HG03342 (cell line): ENCODE results near the gene EPC1.

Source experiments
- ATAC-seq: cut with Tn5 transposase; IDR thresholded peaks from one replicate; pipeline ENCODE4 v1.9.1; 2021; ENCODE audit warnings: mild to moderate bottlenecking, moderate library complexity; ENCODE audit not compliant: unreplicated experiment

EPC1 gene

DNA sequence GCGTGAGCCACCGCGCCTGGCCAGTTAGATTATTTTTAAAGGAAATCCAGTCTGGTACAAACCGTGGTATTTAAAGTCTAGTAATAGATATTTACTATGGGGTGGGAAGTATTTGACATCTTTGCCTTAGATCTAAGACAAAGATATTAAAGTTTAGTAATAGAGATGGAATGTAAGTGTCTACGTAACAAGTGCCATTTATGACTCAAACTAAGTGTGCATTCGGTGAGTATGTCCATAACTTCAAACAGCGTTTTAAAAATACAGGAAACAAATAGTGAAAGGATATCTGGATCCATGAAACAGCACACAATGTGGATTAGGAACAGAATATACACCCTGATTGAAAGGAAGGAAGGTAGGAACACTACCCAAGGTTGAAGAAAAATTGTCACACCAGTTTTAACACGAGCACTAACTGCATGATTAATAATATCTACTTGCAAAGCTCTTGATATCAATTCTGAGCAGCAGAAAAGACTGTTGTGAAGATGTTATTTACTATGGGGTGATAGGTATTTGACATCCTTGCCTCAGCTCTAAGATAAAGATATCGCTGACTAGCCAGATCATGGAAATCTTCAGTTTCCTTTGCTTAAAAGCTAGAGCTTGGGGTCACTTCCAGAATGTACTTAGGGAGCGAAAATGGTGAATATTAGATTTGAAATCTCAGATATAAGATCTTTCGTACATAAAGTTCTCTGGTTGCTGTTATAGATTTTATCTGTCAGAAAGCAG, 48.7 kb downstream of the EPC1 start:
- ATAC-seq = no peak

DNA sequence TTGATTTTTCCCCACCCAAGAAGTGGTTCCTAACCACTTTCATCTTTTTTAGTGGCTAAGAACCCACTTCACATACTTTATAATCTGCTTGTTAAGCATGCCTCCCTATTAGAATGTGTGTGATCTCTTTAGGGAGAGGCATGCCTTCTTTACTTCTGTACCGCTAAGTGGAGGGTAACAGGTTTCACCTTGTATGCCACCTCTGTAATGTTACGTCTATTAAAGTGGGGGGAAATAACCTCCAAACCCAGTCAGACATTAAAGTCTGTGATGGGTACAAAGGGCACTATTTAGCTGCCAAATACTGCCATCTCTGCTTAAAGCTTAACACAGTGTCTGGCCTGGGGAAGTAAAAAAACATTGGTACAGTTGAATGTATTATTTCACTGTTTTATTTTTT, 51.9 kb downstream of the EPC1 start:
- no peak for ATAC-seq

DNA sequence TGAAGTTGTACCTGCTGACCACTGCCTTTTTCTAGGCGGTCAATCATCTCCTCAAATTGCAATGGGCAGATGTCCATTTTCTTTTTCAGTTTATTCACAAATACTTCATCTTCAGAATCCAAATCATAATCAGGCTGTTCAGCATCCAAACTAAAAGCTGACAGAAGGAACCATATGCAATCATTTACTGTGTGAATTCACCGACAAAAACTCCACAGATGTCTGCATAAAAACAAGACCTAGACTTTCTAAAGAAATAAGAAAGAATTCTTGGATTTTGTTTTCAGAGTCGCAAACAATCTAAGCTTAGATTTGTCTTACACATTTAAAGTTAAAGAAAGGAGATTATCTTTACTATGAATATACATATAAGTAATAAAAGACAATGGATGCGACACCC, 53.4 kb downstream of the EPC1 start:
- no peak for ATAC-seq

DNA sequence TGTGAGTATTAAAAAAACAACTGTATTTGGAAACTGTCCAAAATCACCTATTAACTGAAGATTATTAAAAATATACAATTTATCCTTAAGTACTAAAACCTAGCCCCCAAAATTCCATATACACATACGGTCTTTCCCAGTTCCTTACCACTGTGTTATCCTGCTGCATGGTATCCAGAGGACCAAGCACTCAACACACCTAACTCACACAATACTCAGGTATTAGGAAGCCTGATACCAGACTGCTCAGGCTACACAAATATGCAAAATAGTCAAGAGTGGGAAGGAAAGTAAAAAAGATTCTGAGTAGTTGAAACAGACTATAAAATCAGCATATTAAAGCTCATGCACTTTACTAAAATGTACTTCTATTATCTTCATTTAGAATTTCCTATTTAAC, 67.2 kb downstream of the EPC1 start:
- ATAC-seq = no peak

DNA sequence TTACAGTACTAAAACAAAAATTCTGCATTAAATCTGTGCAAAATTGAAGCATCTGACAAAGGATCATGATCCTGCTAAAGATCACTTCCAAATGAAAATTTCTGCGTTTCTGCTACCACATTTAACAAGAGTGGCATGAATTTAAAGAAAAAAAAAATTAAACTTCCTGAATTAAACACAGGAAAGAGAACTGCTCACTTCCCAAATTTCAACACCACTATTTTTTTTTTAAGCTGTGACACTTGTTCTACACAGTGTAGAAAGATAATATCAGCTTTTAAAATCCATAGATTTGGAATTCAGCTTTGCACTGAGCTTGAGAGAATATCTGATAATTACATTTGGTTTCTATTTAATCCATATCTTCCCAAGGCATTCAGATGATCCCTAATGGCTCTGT, 73.6 kb downstream of the EPC1 start:
- no peak for ATAC-seq

DNA sequence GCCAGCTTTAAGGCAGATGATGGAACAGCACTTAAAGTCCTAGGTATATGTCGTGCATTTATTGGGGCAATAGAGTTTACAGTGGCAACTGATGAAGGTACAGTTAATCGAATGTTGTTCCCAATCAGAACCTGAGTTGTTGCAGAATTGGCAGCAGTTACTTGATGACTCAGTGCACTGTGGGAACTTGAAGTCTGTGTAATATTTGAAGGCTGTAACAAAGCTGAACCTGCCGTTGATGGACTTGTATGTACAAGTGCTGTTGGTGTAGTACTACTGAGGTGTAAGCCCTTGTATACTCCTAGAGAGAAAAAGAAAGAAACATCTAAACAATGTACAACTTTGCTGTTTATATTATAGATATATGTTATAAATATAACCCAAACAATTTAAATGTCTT, 75.3 kb downstream of the EPC1 start:
- no peak for ATAC-seq

DNA sequence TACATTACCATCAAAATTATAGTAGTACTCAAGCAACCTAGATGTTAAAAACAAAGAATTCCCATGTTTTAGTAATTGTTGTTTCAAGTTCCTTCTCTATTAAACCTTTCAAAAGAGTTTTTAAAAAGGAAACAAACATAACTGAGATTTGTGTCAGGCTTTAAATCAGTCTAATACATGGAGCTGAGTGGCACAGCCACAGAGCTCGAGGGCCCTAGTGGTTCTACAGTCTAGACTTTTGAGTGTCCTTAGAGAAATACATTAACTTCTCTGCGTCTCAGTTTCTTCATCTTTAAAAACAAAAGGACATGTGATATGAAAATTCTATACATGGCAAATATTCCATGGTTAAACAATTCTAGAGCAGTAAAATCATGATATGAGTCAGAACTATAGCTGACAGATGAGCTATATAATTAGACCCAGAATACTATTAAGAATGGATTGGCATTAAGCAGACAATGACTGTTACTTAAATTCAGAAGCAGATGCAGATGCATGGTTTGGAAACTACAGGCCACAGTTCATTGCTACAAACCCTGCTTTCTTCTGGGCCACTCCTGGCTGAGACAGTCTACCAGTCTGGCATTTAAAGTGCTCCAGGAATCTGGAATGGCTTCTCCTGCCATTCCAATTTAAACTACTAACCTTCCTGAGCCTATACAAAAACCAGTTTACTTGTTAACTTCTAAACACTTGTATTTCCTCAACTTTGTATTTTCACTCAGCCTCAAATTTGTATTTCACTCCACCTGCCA, 77.4 kb downstream of the EPC1 start:
- no peak for ATAC-seq

DNA sequence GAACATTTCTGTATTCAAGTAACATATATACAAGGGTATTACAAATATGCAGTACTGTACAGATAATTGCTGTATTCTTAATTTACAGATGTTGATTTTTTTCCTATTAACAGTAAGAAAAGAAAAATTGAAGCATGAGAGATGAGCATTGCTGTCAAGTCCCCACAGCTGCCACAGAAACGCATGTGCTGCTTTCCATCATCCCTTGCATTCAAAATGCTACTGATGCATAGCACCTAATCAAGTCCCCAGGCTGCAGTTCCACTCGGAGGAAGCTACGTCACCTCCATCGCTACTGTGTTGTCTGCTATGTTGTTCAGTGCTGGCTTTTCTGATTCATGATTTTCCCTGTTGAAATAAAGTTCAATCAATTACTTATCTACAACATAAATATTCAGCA, 78.2 kb downstream of the EPC1 start:
- ATAC-seq = no peak

DNA sequence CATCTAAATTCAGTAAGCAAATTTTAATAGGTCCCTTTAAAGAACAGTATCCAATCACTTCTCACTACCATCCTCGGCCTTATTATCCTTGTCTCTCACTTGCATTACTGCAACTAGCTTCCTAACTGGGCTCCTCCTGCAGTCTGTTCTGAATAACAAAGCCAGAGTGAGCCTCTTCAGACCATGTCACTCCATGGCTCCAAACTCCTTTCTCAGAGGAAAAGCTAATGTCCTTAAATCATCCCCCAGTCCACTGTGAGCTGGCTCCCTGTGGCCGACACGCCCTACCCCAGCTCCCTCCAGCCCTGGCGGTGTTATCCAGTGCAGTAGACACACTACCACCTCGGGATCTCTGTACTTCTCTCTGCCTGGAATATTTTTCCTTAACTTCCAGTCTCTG, 80.0 kb downstream of the EPC1 start:
- no peak for ATAC-seq

DNA sequence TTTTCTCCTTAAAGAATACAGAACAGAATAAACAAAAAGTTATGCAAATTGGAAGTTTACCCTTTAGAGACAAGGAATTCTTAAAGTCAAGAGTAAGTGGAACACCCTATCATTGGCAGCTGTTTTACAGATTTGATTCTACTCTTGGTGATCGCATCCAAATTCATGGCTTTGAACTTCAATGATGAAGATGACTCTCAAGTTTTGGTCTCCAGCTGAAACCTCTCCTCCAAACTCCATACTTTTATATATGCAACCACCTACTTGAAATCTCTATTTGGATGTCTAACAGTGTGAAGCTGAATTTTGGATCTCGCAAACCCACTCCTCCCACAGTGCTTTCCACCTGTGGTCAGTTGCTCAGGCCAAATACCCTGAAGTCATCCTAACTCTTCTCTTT, 80.4 kb downstream of the EPC1 start:
- ATAC-seq = no peak

DNA sequence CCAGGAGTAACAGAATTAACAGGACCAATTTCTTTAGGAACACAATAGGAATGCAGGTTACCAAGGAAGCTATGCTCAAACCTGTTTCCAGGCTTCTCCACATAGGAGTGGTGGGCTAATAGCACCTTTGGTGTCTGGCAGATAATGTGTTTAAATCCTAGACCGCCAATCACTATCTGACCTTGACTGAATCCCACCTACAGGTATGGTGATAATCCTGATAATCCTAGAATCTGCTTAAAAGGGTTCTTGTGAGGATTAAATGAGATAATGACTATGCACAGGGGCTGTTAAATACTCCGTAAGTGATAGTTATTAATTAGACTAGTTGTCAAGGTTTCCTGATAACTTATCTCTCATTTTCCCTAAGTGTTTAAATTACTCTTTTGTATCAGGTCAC, 81.2 kb downstream of the EPC1 start:
- ATAC-seq = no peak

DNA sequence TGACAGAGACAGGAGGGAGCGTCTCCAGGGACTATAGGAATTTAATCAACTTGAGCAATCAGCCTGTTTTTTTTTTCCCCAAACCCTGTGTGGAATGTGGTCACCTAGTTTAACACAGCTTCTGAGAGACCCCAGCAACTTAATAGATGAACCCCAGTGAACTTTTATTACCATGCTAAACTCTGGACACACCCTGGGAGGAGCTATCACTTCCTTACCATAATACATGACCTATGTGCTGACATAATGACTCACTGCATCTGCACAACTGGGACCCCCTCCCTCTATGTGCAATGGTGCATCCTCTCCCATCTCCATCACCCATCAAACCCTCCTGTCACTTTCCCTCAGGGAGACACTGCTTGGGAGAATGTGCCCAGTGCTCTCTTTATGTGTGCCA, 83.7 kb downstream of the EPC1 start:
- ATAC-seq = no peak

DNA sequence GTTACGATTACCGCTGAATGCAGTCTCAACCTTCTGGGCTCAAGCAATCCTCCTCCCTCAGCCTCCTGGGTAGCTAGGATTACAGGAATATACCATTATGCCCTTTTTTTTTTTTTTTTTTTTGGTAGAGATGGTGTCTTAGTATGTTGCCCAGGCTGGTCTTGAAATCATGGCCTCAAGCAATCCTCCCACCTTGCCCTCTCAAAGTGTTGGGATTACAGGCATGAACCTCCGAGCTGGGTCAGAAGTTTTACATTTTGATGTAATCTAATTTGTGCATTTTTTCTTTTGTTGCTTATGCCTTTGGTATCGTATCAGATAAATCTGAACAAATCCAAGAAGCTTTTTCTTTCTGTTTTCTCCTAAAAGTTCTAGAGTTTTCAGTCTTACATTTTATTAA, 87.4 kb downstream of the EPC1 start:
- ATAC-seq = no peak

DNA sequence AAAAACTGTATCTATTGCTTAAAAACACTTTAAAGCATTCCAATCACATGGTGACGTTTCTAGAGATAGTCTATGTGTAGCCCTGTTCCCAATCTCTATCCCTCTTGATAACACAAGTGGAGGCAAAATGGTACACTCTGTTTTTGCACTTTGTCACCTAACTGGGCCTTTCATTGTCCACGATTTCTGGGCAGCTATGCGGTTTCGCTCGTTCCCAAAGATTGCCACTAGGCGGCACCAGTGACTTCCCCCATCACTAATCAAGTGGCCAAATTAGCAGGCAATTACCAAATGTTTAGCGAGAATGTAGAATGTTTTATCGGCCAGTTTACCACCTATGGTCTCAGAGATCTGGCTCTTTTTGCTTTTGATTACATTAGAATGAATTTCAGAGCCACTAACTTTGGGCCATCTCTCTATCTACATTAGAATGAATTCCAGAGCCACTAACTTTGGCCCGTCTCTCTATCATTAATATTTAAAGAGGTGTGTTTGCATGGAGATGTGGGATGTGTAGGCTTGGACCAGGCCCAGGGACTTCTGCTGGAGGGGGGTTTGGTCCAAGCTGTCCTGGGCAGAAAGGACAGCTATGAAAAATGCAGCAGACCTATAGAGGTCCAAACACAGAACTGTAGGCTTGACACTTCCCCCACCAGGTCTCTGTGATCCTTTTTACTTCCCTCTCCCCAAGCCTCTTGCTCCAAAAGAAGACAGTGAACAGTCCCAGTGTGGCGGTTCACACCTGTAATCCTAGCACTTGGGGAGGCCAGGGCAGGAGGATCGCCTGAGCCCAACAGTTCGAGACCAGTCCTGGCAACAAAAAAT, 90.1 kb downstream of the EPC1 start:
- ATAC-seq = peak; percentile 76

DNA sequence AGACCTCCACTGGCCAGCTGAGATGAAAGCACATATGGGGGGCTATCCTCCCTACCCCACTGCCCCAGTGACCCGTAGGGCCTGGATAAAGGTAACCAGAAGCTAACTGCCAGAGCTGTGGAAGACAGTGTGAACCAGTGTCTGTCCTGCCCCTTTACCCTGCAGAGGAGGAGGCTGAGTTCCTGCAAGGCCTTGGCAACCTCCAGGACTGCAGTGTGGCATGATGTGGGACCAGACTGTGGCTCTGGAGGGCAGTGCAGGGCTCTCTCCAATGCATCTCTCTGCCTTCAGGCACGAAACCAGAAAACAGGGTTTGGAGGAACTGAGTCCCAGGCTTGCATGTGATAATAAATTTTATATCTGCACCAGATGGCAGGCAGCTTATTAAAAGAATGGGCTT, 93.1 kb downstream of the EPC1 start:
- ATAC-seq = no peak

DNA sequence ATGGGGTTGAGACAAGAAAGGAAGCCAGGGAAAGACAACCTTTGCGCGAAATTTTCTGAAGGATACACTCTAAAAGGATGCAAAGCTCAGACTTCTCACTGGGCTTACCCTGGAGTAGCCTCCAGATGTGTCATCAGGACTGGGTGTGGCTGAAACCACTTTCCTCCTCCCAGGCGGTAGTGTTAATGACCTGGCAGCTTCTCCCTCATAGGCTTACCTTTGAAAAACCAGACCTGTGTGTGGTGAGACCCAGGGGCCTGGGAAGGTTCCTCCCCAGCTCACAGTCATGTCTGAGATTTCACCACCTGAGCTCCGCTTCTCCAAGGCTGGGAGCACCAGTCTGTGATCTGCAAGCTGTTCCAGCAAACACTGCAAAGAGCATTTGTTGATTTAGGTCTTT, 93.7 kb downstream of the EPC1 start:
- ATAC-seq = no peak

DNA sequence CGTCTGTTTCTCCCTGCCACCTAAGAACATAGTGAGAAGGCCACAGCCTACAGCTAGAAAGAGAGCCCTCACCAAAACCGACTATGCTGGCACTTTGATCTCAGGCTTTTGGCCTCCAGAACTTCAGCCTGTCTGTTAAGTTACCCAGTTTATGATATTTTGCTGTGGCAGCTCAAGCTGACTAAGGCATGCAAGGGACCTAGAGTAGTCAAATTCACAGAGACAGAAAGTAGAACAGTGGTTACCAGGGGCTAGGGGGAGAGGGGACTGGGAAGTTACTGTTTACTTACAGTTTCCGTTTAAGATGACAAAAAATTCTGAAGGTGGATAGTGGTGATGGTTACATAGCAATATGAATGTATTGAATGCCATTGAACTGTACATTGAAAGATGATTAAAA, 96.5 kb downstream of the EPC1 start:
- ATAC-seq = peak; percentile 63

DNA sequence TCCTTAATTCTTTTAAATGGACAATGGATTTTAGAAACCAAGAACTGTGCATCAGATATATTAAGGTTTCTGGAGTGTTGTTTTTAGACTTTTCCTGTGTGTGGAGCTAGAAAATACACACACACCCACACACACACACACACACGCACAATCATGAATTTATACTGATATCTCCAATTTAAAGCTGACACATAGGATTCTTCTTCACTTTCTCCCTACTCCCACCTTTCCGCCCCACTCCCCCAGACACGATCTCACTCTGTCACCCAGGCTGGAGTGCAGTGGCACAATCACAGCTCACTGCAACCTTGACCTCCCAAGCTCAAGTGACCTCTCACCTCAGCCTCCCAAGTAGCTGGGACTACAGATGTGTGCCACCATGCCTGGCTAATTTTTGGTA, 100.3 kb downstream of the EPC1 start:
- no peak for ATAC-seq

DNA sequence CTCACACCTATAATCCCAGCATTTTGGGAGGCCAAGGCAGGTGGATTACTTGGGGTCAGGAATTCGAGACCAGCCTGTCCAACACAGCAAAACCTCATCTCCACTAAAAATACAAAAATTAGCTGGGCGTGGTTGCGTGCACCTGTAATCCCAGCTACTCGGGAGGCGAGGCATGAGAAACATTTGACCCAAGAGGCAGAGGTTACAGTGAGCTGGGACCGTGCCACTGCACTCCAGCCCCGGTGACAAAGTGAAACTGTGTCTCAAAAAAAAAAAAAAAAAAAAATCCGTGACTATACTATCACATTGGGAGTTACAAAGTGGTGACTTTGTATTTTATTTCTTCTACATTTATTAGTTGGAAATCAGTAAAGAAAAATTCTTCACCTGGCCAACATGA, 101.2 kb downstream of the EPC1 start:
- no peak for ATAC-seq

DNA sequence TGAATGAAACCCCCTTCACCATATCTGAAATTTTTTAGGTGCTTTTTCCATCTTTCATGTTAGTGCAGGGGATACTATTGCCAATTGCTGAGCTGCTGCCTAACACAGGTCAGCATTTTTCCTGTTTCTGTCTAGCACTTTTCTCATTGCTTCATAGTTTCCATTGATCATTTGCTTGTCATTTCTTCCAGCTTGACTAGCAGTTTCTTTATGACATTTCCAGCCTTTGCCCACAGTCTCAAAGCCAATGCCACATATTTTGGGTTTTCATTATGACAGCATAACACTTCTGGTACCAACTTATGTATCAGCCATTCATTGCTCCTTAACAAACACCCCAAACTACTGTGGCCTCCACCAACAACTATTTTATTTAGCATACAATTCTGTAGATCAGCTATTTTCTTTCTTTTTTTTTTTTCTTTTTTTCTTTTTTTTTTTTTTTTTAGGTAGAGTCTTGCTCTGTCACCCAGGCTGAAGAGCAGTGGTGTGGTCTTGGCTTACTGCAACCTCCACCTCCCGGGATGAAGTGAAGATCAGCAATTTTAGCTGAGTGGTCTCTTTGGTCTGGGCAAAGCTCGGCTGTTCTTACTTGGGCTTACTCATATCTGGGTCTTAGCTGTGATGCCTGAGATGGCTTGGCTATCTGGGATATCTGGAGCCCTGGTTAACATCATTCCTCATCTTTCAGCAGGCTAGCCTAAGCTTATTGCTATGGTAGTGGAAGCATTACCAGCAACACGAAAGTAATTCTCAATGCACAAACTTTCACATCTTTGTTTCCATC, 102.3 kb downstream of the EPC1 start:
- ATAC-seq = no peak

DNA sequence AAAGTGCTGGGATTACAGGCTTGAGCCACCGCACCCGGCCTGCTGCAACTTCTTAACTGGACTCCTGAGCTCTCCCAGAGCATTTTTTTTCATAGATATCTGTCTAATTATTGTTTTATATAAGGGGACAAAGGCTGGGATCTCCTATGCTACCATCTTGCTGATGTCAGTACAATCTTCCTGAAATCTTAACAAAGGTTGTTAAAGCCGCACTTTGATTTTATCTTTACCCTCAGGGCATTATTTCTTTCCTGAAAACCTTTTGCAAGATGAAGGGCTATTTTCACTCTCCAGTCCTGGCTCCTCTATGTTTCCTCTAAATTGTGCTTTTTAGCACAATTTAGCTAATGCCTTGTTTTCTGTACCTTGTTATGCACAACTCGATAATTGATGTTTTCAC, 102.9 kb downstream of the EPC1 start:
- no peak for ATAC-seq
